Amygdala (tissue), 56 donors: ENCODE measurements around the gene STAT4.

Experiments
- DNase-seq, 56 donors: peaks; one replicate each; lab custom pipeline; 2025; lab: John Stamatoyannopoulos, UW

The STAT4 gene

GRCh38 chr2:191019376-191019775 lies 131.4 kb downstream of the STAT4 start:
- no peak for DNase-seq

- DNase-seq, result no peak
Observed at GRCh38 chr2:191018643-191019119, 132.1 kb downstream of the STAT4 start.

GRCh38 chr2:191018048-191018447 lies 132.7 kb downstream of the STAT4 start:
- no peak for DNase-seq

GRCh38 chr2:191015831-191016230 lies 135.0 kb downstream of the STAT4 start:
- DNase-seq, result no peak

- no peak for DNase-seq
Observed at GRCh38 chr2:191015239-191015638, 135.6 kb downstream of the STAT4 start.

DNA sequence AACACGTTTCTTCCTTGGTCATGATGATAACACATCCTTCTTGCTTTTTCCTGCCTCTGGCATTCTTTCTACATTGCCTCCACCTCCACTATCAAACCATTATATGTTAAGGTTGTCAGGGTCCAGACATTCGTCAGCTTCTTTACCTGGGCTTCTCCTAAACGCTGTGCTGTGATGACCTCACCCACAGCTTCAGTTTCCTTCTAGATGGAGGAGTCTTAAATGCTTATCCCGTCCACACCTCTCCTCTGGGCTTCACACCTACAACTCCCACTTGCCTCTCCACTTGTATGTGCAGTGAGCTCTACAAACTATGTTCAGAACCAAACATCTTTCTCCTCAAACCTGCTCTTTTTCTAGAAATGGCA lies 136.2 kb downstream of the STAT4 start:
- DNase-seq, result no peak

DNA sequence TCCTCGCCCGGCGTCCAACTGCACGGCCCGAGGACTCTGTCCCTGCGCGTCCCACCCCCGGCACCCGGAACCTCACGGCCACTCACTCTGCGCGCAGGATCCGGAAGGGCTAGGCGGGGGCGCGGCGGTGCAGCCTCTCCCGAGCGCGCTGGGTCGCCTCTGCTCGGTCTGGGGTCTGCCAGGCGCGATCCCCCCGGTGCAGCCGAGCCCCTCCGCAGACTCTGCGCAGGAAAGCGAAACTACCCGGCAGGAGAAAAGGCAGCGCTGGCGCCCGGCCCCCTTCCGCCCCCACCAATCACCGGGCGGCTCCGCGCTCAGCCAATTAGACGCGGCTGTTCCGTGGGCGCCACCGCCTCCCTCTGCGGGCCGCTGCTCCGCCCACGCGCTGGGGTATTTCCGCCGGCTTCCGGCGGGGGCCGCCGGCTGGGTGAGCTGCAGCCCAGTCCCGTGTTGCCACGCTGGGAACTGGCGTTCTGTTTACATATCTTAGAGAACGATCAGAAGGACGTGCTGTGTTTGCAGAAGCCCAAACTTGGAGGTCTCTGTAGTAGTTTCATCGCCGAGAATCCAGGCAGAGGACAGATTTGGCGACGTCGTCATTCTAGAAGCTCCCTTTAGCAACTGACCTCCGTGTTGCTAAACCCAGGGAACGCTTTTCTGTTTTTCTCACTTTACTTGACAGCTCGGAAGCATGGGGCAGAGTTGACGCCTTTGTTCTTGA lies 136.7 kb downstream of the STAT4 start, which contains the start of gene STAT1:
Gene STAT1 (minus strand): TSS at position 240 of the 721 bp plus-strand sequence. CDS start 4,168 bp downstream, outside the sequence.
- peak; percentile 27 to 95 (median 86) for DNase-seq

DNA sequence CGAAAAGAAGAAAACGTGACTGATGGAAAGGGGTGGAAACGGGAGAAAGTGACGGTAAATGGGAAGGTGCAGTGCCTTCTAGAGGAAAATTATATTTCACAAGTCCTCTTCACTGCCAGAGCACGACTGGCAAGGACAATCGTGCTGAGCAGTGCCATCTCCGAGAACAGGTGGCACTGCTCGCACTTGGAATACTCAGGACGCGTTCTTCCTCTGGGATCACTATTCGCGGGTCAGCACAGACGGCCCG lies 137.2 kb downstream of the STAT4 start:
- DNase-seq, result no peak

DNA sequence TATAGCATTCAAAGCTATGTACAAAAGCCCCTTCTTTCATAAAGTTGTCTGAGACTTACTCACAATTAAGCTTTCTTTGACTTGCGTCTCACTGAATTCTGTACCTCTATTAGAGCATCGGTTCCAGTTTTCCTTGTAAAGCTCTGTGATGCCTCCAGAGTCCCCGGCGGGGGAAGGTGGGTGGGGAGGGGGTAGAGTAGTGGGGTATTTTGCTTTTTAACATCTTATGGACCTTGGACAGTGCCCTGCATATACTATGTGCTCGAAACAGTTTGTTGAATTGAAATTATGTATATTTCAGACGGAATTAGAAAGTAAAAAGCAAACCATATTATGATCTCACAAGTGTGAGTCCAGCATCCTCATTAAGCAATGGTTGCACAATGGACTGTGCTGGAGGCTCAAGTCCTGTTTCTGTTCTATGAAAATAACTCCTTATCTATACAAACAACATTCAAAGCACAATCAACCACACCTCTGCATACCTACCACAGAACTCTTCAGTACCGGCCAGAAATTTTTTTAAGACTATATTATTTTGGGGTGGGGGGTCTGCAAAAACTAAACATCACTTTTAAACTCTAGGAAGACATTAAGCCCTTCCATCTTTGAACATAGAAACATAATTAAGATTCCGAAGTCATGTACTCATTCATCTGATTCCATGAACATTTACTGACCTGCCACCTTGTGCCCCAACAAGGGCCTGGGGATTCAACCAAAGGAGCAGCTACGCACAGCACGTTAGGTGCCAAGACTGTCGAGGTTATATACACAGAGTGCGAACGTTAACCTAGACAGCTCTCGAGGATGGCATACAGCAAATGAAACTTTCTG lies 137.7 kb downstream of the STAT4 start:
- peak in 1 of 56 donors; percentile 35 for DNase-seq

GRCh38 chr2:191012346-191012745 lies 138.4 kb downstream of the STAT4 start:
- no peak for DNase-seq

- no peak for DNase-seq
Observed at GRCh38 chr2:191010887-191011885, 139.6 kb downstream of the STAT4 start.

DNA sequence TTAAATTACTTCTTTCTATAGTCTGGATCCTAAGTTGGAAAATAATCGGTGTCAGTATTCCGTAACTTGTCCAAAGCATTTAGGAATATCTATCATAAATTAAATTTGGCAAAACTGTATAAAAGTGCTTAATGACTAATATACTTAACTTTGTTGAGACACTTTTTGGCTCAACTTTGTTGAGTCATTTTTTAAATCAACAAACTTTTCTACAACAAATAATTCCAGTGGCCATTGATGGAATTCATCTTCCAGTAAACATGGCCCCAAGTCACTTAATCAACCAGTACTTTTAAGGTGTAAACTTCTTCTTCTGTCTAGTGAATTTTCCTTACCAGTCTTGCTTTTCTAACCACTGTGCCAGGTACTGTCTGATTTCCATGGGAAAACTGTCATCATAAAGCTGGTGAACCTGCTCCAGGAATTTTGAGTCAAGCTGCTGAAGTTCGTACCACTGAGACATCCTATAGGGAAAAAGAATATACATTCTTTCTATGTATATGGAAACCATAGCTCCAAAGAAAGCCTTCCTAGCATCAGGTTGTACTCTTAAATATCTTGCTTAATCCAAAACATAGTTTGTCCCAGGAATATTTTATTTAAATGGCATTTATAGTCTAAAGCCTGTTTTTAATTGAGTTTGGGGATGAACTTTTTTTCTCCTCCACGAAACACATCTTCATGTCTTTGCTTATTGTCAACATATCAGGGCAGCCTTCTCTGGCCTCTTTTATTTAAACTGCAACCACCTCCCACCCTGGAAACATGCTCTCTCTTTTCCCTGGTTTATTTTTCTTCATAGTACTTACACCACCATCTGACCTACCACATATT lies 141.0 kb downstream of the STAT4 start:
- no peak for DNase-seq

GRCh38 chr2:191008286-191008685 lies 142.5 kb downstream of the STAT4 start:
- DNase-seq, result no peak

- DNase-seq, result no peak
Observed at GRCh38 chr2:191006997-191007783, 143.6 kb downstream of the STAT4 start.

- no peak for DNase-seq
Observed at GRCh38 chr2:191006297-191006696, 144.5 kb downstream of the STAT4 start.

DNA sequence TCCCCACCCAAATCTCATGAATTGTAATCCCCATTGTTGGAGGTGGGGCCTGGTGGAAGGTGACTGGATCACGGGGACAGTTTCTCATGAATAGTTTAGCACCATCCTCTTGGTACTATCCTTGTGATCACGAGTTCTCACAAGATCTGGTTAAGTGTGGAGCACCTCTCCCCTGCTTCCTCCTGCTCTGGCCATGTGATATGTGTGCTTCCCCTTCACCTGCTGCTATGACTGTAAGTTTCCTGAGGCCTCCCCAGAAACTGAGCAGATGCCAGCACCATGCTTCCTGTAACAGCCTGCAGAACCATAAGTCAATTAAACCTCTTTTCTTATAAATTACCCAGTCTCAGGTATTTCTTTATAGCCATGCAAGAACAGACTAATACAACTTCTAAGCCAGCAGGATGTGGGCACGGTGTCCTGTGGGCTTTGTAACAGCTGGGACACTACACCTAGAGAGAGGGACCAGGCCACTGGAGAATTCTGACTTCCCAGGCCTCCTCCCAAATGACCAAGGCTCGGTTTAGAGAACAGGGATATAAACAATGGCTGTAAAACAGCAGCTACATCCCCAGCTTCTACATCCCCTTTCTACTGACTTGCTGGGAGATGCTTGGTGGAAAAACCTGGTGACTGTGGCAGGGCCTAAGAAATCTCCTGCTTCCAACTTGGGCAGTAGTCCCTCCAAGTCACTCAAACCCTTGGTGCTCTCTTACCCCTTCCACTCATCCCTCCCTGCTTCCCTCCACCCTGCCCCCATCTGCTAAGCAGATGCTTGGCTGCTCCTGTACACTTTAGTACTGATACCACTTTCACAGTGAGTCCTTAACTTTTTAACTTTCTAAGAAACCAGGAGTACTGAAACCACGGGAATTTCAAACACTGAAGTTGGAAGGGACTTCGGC lies 147.1 kb downstream of the STAT4 start:
- DNase-seq, result no peak

DNA sequence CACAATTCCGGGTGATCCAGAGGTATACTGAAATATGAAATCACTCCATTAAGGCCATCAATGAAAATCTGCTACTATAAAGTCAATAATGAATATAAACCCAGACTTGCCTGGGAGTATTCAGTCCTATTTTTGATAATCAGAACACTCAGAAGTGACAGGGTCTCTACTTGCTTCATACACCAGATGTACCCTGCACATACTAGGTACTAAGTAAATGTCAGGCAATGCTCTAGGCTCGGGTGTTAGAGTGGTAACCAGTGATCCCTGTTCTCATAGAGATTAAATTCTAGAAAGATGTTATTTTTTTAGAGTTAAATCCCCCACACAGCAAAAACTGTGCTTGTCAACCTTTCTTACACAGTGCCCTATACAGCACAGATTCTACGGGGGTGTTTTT lies 149.2 kb downstream of the STAT4 start:
- no peak for DNase-seq

DNA sequence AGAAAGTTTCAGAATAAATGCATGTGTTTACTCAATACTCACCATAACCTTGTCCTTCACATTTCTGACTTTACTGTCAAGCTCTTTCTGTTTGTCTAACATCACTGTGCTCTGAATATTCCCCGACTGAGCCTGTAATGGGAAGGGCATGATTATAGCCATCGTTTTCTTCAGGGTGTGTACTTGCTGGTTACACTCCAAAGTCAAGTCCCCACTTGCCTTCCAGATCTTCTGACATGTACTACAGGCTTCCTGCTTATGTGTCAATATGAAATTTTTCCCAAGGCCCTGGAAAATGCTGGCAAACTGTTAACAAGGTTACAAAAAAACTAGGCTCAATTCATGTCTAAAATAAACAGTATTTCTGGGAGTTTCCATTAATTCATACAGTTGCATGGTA lies 149.8 kb downstream of the STAT4 start:
- DNase-seq, result no peak
